Measurements from ENCODE around the gene FAM163B.

GRCh38 chr9:133656211-133657119, 47.3 kb upstream of the FAM163B start:
- TF ChIP-seq EZH2phosphoT487 (IDR thresholded peaks at IDR 0.05; ENCODE audit: low read depth, severe bottlenecking, unreplicated experiment) (no peak), CTCF (IDR thresholded peaks at IDR 0.05; ENCODE audit: poor library complexity) (no peak), EZH2 (IDR thresholded peaks at IDR 0.05; ENCODE audit: borderline replicate concordance) (no peak)

All from hepatocyte (in vitro differentiated cells).